Spleen (tissue), 11 donors: ENCODE results near the gene LRRC39. TPM values are rescaled to one million over a fixed set of nuclear protein-coding genes. Genes with fewer than 3 reads are reported as not detected.

Experiments
- DNase-seq: peaks from one replicate; pipeline ENCODE4 v3.0.0-alpha.2; 2020
- H3K27ac ChIP-seq, 8 donors: fragments of 200-600 bp; sonication (generic) in 7 of 8; 1 replicate in 4 of 8; 2 replicates in 4 of 8; pipeline versions ENCODE4 v1.5.0 to v1.8.0; 2016 to 2021; ENCODE audit warnings: inconsistent platforms in 4 of 8, mild to moderate bottlenecking in 4 of 8, moderate library complexity in 1 of 8
- H3K27me3 ChIP-seq, 7 donors: fragments of 200-600 bp; sonication (generic) in 6 of 7; replicated peaks in 1 of 7; 1 replicate in 4 of 7; 2 replicates in 3 of 7; pipeline versions ENCODE4 v1.5.0 to v1.8.0; 2016 to 2021; ENCODE audit warnings: inconsistent platforms in 3 of 7, mild to moderate bottlenecking in 1 of 7
- H3K36me3 ChIP-seq, 6 donors: fragments of 200-600 bp; sonication (generic) in 5 of 6; 1 replicate in 4 of 6; 2 replicates in 2 of 6; pipeline versions ENCODE4 v1.5.0 to v1.8.0; 2016 to 2021; ENCODE audit warnings: inconsistent platforms in 2 of 6
- H3K4me1 ChIP-seq, 6 donors: fragments of 200-600 bp; sonication (generic) in 5 of 6; 1 replicate in 3 of 6; 2 replicates in 3 of 6; pipeline versions ENCODE4 v1.5.0 to v1.8.0; 2016 to 2021; ENCODE audit warnings: inconsistent platforms in 3 of 6
- H3K4me3 ChIP-seq, 8 donors: fragments of 200-600 bp; sonication (generic) in 7 of 8; 1 replicate in 4 of 8; 2 replicates in 4 of 8; pipeline versions ENCODE4 v1.5.0 to v1.8.0; 2016 to 2021; ENCODE audit warnings: inconsistent platforms in 4 of 8, mild to moderate bottlenecking in 4 of 8, moderate library complexity in 2 of 8
- H3K9me3 ChIP-seq, 8 donors: fragments of 200-600 bp; sonication (generic) in 7 of 8; 1 replicate in 4 of 8; 2 replicates in 4 of 8; pipeline versions ENCODE4 v1.5.0 to v1.8.0; 2016 to 2021; ENCODE audit warnings: inconsistent platforms in 4 of 8
- CTCF ChIP-seq, 11 experiments: fragments of 200-600 bp in 7 of 11; fragments of 450-650 bp in 4 of 11; sonication (generic) in 4 of 11; IDR thresholded peaks in 8 of 11; conservative IDR thresholded peaks in 3 of 11; 1 replicate in 7 of 11; 2 replicates in 4 of 11; pipeline versions ENCODE4 v1.4.0 to v1.8.0; 2016 to 2021; ENCODE audit warnings: antibody characterized with exemption in 11 of 11, inconsistent platforms in 4 of 11, mild to moderate bottlenecking in 1 of 11
- POLR2A ChIP-seq, 3 donors: fragments of 450-650 bp; IDR thresholded peaks; one replicate each; pipeline ENCODE4 v1.5.1; 2017; ENCODE audit warnings: antibody characterized with exemption in 3 of 3, mild to moderate bottlenecking in 1 of 3
- POLR2AphosphoS5 ChIP-seq, 3 donors: sonication (generic); formaldehyde crosslinking; IDR thresholded peaks; one replicate each; pipeline ENCODE4 v1.5.1; 2017; ENCODE audit warnings: antibody characterized with exemption in 3 of 3
- WGBS, 5 donors: extraction: QIAGEN DNeasy Blood & Tissue Kit in 3 of 5; methylation state at CpG; one replicate each; pipeline versions ENCODE4 v1.1.5 to v1.1.7; 2013 to 2018; 5-methylcytosine and 5-hydroxymethylcytosine counted together
- intact Hi-C: fragments of 100-400 bp; cut with DNase I; formaldehyde crosslinking; loops from one replicate; pipeline ENCODE4 v1.15.0; 2023; ENCODE audit warnings: low total_unique reads
- polyA plus RNA-seq, 3 donors: library from polyadenylated mRNA; stranded (reverse); fragments of 200-250 nt; gene quantifications; one replicate each; pipeline ENCODE4 v1.2.1, GENCODE V29; 2013
- total RNA-seq, 7 donors: library from RNA; depleted of rRNA in 3 of 7; stranded (reverse); fragments of >200 nt in 3 of 7; fragmentation: NEBNext Ultra II Directional in 4 of 7; extraction: Animal tissue kit (Norgen Biotek cat#: 25700) in 4 of 7; gene quantifications; one replicate each; pipeline versions ENCODE4 v1.1.0 to v1.2.1, GENCODE V29; 2016 to 2021
- donor health status: healthy with polysubstance abuse.
- donor health status: DM: no; HTN: no; CAD: no; lungs with moderate emphysema.
- donor health status: DM: no; HTN: no; CAD: no.
- donor health status: Bipolar disorder and iron deficiency.
- donor health status: healthy.
- donor health status: DM: no; HTN: no; CAD: no.
- donor health status: DM: yes; HTN: yes; CAD: no.

The LRRC39 gene
- total and polyA plus RNA-seq, 10 donors: 0.51 to 3.1 (median 1.1) TPM

DNA sequence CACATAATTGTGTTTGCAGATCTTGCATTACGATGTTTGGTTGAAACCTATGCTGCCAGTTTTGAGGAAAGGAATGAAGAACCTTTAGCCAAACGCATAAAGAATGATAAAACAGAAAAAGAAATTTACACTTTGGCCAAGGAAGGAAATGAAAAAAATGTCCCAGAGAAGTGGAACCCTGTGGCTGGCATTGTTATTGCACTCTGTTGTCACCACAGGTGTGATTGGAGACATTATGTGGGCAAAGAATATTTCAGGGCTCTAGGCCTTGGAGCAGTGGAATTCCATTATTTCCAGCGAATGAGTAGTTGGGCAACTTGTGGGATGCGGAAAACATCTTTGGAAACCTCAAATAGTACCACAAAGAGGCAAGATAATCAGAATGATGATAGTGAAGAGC lies 30.2 kb downstream of the LRRC39 start:
- no peak for DNase-seq
- no peak for TF ChIP-seq CTCF (IDR thresholded peaks at IDR 0.05 in 8 of 11, conservative IDR thresholded peaks at IDR 0.05 in 3 of 11)
- TF ChIP-seq POLR2A (IDR thresholded peaks at IDR 0.05): no peak
- no peak for TF ChIP-seq POLR2AphosphoS5 (IDR thresholded peaks at IDR 0.05)
- peaks cover 0 to 81% (median 66%) of the 10 kb centered on the region in 6 donors for H3K36me3 ChIP-seq
- H3K4me3 ChIP-seq: no peak overlapping the region
- peaks cover 0 to 14% (median 10%) of the 10 kb centered on the region in 6 donors for H3K4me1 ChIP-seq
- 92 to 95% (median 92%) methylated on average over 4 of the region's 4 CpGs for WGBS, 5 donors
- H3K27me3 ChIP-seq: no peaks in the 10 kb centered on the region
- intact Hi-C loops: no loop called here
- H3K27ac ChIP-seq: no peak overlapping the region
- H3K9me3 ChIP-seq: no peaks in the 10 kb centered on the region

GRCh38 chr1:100146958-100147357 lies 31.1 kb downstream of the LRRC39 start:
- intact Hi-C loops: no loop called here
- Histone ChIP-seq H3K36me3 (peaks cover 0 to 90% (median 75%) of the 10 kb centered on the region in 6 donors), H3K27me3 (no peaks in the 10 kb centered on the region), H3K4me1 (peaks cover 0 to 8% (median 3%) of the 10 kb centered on the region in 6 donors), H3K27ac (no peak overlapping the region), H3K4me3 (no peak overlapping the region), H3K9me3 (no peaks in the 10 kb centered on the region)
- 95 to 100% (median 98%) methylated on average over 1 of the region's 1 CpG for WGBS, 5 donors
- no peak for TF ChIP-seq POLR2AphosphoS5 (IDR thresholded peaks at IDR 0.05)
- TF ChIP-seq POLR2A (IDR thresholded peaks at IDR 0.05): no peak
- no peak for TF ChIP-seq CTCF (IDR thresholded peaks at IDR 0.05 in 8 of 11, conservative IDR thresholded peaks at IDR 0.05 in 3 of 11)
- no peak for DNase-seq

GRCh38 chr1:100145116-100145515 lies 32.9 kb downstream of the LRRC39 start:
- H3K4me1 ChIP-seq: no peaks in the 10 kb centered on the region
- peaks cover 0 to 100% (median 91%) of the 10 kb centered on the region in 6 donors for H3K36me3 ChIP-seq
- H3K27ac ChIP-seq: no peak overlapping the region
- no peak overlapping the region for H3K4me3 ChIP-seq
- 94 to 97% (median 95%) methylated on average over 3 of the region's 3 CpGs for WGBS, 5 donors
- no peak for DNase-seq
- no peaks in the 10 kb centered on the region for H3K9me3 ChIP-seq
- H3K27me3 ChIP-seq: no peaks in the 10 kb centered on the region
- intact Hi-C loops: no loop called here
- no peak for TF ChIP-seq POLR2A (IDR thresholded peaks at IDR 0.05)
- no peak for TF ChIP-seq POLR2AphosphoS5 (IDR thresholded peaks at IDR 0.05)
- TF ChIP-seq CTCF (IDR thresholded peaks at IDR 0.05 in 8 of 11, conservative IDR thresholded peaks at IDR 0.05 in 3 of 11): no peak

DNA sequence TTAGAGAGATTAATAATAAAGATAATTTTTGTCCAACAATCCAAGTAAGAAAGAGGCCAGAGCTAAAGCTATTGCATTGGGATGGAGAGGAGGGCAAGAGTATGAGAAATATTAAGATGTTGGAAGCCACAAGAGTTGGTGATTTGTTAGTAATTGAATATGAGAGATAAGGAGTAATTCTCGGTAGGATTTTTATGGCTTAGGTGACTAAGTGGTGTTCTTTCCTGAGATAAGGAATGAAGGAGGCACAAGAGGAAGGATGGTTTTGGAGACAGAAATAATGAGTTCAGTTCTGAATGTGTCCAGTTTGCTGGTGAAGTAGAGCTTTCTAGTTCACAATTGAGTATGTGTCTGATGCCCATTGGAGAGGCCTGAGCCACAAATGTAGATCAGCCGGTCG lies 35.7 kb downstream of the LRRC39 start:
- TF ChIP-seq CTCF (IDR thresholded peaks at IDR 0.05 in 8 of 11, conservative IDR thresholded peaks at IDR 0.05 in 3 of 11) (no peak), POLR2A (IDR thresholded peaks at IDR 0.05) (no peak), POLR2AphosphoS5 (IDR thresholded peaks at IDR 0.05) (no peak)
- no peaks in the 10 kb centered on the region for H3K27me3 ChIP-seq
- no peak overlapping the region for H3K27ac ChIP-seq
- 88 to 96% (median 93%) methylated on average over 3 of the region's 3 CpGs for WGBS, 5 donors
- intact Hi-C loops: no loop called here
- H3K4me3 ChIP-seq: no peak overlapping the region
- H3K4me1 ChIP-seq: no peaks in the 10 kb centered on the region
- DNase-seq: no peak
- H3K9me3 ChIP-seq: no peaks in the 10 kb centered on the region
- peaks cover 0 to 100% (median 96%) of the 10 kb centered on the region in 6 donors for H3K36me3 ChIP-seq
